ENCODE data around the gene CELA3A. TPM values are rescaled to one million over a fixed set of nuclear protein-coding genes. Genes with fewer than 3 reads are reported as not detected.

CELA3A gene
- total and polyA plus RNA-seq, 2 of the 13 experiments (the other 11 are each of a cell fraction or from before 2014, with no cell fraction given) = 0.09 TPM; not detected in 1

- TF ChIP-seq NR2F1 (CRISPR knock-in tag; IDR thresholded peaks at IDR 0.05) = no peak
- TF ChIP-seq SRSF4 (IDR thresholded peaks at IDR 0.05; ENCODE audit: low read depth, low read length, poor library complexity, severe bottlenecking) = no peak
- TF ChIP-seq ZBTB25 (CRISPR knock-in tag; IDR thresholded peaks at IDR 0.05) = no peak
- no peak for TF ChIP-seq NONO (IDR thresholded peaks at IDR 0.05)
- TF ChIP-seq NONO (CRISPR knock-in tag; conservative IDR thresholded peaks at IDR 0.05) = peak; percentile 5; the same call in 1 of the 2 replicates
- TF ChIP-seq DMTF1 (CRISPR knock-in tag; IDR thresholded peaks at IDR 0.05) = no peak
- no peak for TF ChIP-seq ZNF790 (CRISPR knock-in tag; IDR thresholded peaks at IDR 0.05; ENCODE audit: borderline replicate concordance)
- 0 out of 2 replicates have a peak, but pooled peaks have one; percentile 18 for TF ChIP-seq ZNF414 (CRISPR knock-in tag; IDR thresholded peaks at IDR 0.05)
- peak; percentile 40 for TF ChIP-seq ZNF574 (CRISPR knock-in tag; IDR thresholded peaks at IDR 0.05)
- TF ChIP-seq AHDC1 (CRISPR knock-in tag; IDR thresholded peaks at IDR 0.05; ENCODE audit: borderline replicate concordance) = no peak
- 0 out of 2 replicates have a peak, but pooled peaks have one; percentile 14 for TF ChIP-seq MAX (IDR thresholded peaks at IDR 0.05)
- TF ChIP-seq PLRG1 (conservative IDR thresholded peaks at IDR 0.05) = no peak
- TF ChIP-seq ZNF703 (CRISPR knock-in tag; IDR thresholded peaks at IDR 0.05; ENCODE audit: borderline replicate concordance) = no peak
- peak; percentile 50; the same call in 1 of the 2 replicates for TF ChIP-seq SAP130 (CRISPR knock-in tag; IDR thresholded peaks at IDR 0.05; ENCODE audit: low read depth)
- no peak for TF ChIP-seq IKZF1 (IDR thresholded peaks at IDR 0.05)
Measured at GRCh38 chr1:22053017-22053860, 51.8 kb downstream of the CELA3A start (continued).
